NCI-H2196 treated with DMSO at 0.1 percent for 48 hours (cell line): Measurements from ENCODE around the gene PKP2.

Experiments used
- DNase-seq: peaks from one replicate; lab custom pipeline; 2025; ENCODE audit not compliant: unreplicated experiment; lab: John Stamatoyannopoulos, UW

Gene PKP2

GRCh38 chr12:32756476-32757066 is 140.0 kb downstream of the PKP2 start:
- no peak for DNase-seq

- peak; percentile 96 for DNase-seq
These were observed 140.7 kb downstream of the PKP2 start, which contains the start of gene YARS2 for GRCh38 chr12:32755654-32756475. Gene YARS2 (minus strand): TSS chr12:32755897. CDS start chr12:32755874, 23 bp downstream.

DNA sequence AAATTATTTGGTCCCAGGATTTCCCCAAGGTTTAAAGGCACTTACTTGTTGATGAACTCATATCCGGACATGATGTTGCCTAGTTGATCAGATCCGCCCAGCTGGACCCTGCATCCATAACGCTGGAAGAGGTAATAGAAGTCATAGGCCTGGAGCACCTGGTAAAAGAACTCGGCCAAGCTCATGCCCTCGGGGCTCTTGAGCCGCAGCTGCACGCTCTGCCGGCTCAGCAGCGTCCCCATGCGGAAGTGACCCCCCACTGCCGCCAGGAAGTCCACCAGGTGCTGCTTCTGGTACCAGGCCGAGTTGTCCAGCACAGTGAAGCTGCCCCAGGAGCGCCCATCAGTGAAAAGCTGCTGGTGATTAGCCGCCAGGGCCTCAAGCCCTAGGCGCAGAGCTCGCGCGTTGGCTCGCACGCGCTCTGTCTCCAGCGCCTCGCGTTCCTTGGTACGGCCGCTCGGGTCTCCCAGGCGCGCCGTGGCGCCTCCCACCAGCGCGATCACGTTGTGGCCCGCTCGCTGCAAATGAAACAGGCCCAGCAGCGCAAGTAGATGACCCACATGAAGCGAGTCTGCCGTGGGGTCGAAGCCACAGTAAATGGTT is 141.4 kb downstream of the PKP2 start:
- peak; percentile 80 for DNase-seq

DNA sequence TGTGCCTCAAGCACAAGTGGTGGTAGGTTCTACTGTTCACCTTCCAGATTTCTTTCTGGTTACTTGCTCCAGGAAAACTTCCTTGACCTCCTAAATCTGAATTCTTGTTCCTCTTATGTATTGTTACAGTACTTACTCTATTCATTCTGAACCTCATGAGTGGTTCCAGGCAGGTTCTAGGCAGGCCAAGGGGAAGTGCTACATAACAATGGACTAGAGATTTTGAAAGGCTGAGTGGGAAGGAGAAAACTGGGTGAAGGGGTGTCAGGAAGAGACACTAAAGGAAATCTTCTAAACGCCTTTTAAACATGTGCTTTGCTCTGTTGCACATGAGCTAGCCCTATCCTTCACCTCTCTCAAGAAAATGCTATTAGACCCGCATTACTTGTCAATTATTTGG is 142.5 kb downstream of the PKP2 start:
- DNase-seq, result no peak

GRCh38 chr12:32753605-32754004 is 143.0 kb downstream of the PKP2 start:
- DNase-seq, result no peak

- no peak for DNase-seq
These were observed 153.3 kb downstream of the PKP2 start for GRCh38 chr12:32743264-32743663.

GRCh38 chr12:32742133-32742532 is 154.4 kb downstream of the PKP2 start:
- no peak for DNase-seq
